Stomach (tissue), 9 donors: ENCODE data around the gene PABPN1. TPM values are rescaled to one million over a fixed set of nuclear protein-coding genes. Genes with fewer than 3 reads are reported as not detected.

Experiments used
- DNase-seq, 2 donors: peaks; one replicate each; pipeline versions ENCODE4 v3.0.0 to v3.0.0-alpha.2; 2013 to 2019
- H3K27ac ChIP-seq, 5 donors: fragments of 200-600 bp in 4 of 5; sonication (generic) in 4 of 5; one replicate each; pipeline ENCODE4 v1.5.1; 2013 to 2019; ENCODE audit warnings: mild to moderate bottlenecking in 1 of 5, moderate library complexity in 1 of 5
- H3K27me3 ChIP-seq, 3 donors: fragments of 200-600 bp; sonication (generic); one replicate each; pipeline ENCODE4 v1.5.1; 2017 to 2019; ENCODE audit warnings: mixed run types in 1 of 3
- H3K36me3 ChIP-seq, 4 donors: fragments of 200-600 bp; sonication (generic); 1 replicate in 3 of 4; 2 replicates in 1 of 4; pipeline ENCODE4 v1.5.1; 2016 to 2019
- H3K4me1 ChIP-seq, 4 donors: fragments of 200-600 bp; sonication (generic); one replicate each; pipeline ENCODE4 v1.5.1; 2016 to 2019
- H3K4me3 ChIP-seq, 4 donors: fragments of 200-600 bp; sonication (generic) in 3 of 4; one replicate each; pipeline ENCODE4 v1.5.1; 2016 to 2019; ENCODE audit warnings: mild to moderate bottlenecking in 1 of 4
- H3K9me3 ChIP-seq, 4 donors: fragments of 200-600 bp; sonication (generic); one replicate each; pipeline ENCODE4 v1.5.1; 2016 to 2019
- EP300 ChIP-seq: sonication (generic); formaldehyde crosslinking; IDR thresholded peaks from one replicate; pipeline ENCODE4 v1.6.1; 2017; ENCODE audit warnings: antibody characterized with exemption
- POLR2A ChIP-seq, 4 donors: fragments of 450-650 bp; IDR thresholded peaks; one replicate each; pipeline ENCODE4 v1.6.1; 2016; ENCODE audit warnings: antibody characterized with exemption in 4 of 4, control low read depth in 2 of 4, mild to moderate bottlenecking in 1 of 4, moderate library complexity in 1 of 4
- POLR2AphosphoS5 ChIP-seq, 3 donors: sonication (generic); formaldehyde crosslinking; IDR thresholded peaks; one replicate each; pipeline ENCODE4 v1.6.1; 2016; ENCODE audit warnings: antibody characterized with exemption in 3 of 3
- WGBS, 5 donors: extraction: QIAGEN DNeasy Blood & Tissue Kit in 3 of 5; methylation state at CpG; one replicate each; pipeline versions ENCODE4 v1.1.5 to v1.1.7; 2013 to 2018; 5-methylcytosine and 5-hydroxymethylcytosine counted together
- intact Hi-C: fragments of 100-400 bp; cut with DNase I; formaldehyde crosslinking; loops from one replicate; pipeline ENCODE4 v1.15.1; 2023; ENCODE audit warnings: low total_unique reads
- polyA plus RNA-seq, 3 donors: library from polyadenylated mRNA; stranded (reverse); fragments of 200-250 nt; gene quantifications; one replicate each; pipeline ENCODE4 v1.2.3, GENCODE V29; 2013
- total RNA-seq, 5 donors: library from RNA; depleted of rRNA; stranded (reverse); fragments of >200 nt; gene quantifications; one replicate each; pipeline versions ENCODE4 v1.1.0 to v1.2.3, GENCODE V29; 2014 to 2016
- TF ChIP-seq, protein P1 (sequence below), 7 experiments: fragments of 450-650 bp in 4 of 7; fragments of 200-600 bp in 3 of 7; sonication (generic) in 3 of 7; IDR thresholded peaks; one replicate each; pipeline ENCODE4 v1.5.1; 2016 to 2019; ENCODE audit warnings: antibody characterized with exemption in 7 of 7, control low read depth in 2 of 7, mild to moderate bottlenecking in 1 of 7
- donor health status: healthy with polysubstance abuse.
- donor health status: Bipolar disorder and iron deficiency.
- donor health status: healthy.

Gene PABPN1
- total and polyA plus RNA-seq, 8 donors: 24.5 to 190 (median 130) TPM

DNA sequence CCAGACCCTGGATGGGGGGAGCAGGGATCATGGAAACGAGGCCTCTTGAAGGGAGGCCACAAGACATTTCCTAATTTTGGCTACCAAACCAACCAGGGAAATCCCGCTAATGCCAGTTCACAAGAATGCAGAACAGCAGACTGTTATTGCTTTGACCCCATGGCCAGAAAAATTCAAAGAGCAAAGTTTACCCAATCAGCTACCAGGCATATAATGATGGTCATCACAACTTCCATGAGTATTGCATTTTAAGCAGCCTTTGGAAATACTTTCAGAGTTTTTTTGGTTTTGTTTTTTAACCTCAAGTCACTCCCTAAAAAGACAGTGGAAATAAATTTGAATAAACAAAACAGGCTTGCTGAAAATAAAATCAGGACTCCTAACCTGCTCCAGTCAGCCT, 51.3 kb downstream of the PABPN1 start, which contains the start of gene IL25:
IL25 (plus strand) TSS at position 301 of the 400 bp plus-strand sequence.
- H3K27me3 ChIP-seq: no peaks in the 10 kb centered on the region
- no peaks in the 10 kb centered on the region for H3K36me3 ChIP-seq
- H3K27ac ChIP-seq: no peak within 1 kb of the TSS
- DNase-seq: no peak
- TF ChIP-seq, protein P1, sequence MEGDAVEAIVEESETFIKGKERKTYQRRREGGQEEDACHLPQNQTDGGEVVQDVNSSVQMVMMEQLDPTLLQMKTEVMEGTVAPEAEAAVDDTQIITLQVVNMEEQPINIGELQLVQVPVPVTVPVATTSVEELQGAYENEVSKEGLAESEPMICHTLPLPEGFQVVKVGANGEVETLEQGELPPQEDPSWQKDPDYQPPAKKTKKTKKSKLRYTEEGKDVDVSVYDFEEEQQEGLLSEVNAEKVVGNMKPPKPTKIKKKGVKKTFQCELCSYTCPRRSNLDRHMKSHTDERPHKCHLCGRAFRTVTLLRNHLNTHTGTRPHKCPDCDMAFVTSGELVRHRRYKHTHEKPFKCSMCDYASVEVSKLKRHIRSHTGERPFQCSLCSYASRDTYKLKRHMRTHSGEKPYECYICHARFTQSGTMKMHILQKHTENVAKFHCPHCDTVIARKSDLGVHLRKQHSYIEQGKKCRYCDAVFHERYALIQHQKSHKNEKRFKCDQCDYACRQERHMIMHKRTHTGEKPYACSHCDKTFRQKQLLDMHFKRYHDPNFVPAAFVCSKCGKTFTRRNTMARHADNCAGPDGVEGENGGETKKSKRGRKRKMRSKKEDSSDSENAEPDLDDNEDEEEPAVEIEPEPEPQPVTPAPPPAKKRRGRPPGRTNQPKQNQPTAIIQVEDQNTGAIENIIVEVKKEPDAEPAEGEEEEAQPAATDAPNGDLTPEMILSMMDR (IDR thresholded peaks at IDR 0.05): no peak
- TF ChIP-seq POLR2A (IDR thresholded peaks at IDR 0.05) (no peak), EP300 (no peak), POLR2AphosphoS5 (IDR thresholded peaks at IDR 0.05) (no peak)
- H3K9me3 ChIP-seq: no peaks in the 10 kb centered on the region
- WGBS, 5 donors: 71 to 83% (median 73%) methylated on average over 2 of the region's 2 CpGs
- peaks cover 0 to 10% (median 0%) of the 10 kb centered on the region in 4 donors for H3K4me1 ChIP-seq
- intact Hi-C loops: loop anchor here (5.0 kb wide), 1 partner anchor 110 kb away; no protein-coding TSS in a partner anchor
- H3K4me3 ChIP-seq: no peak within 1 kb of the TSS

DNA sequence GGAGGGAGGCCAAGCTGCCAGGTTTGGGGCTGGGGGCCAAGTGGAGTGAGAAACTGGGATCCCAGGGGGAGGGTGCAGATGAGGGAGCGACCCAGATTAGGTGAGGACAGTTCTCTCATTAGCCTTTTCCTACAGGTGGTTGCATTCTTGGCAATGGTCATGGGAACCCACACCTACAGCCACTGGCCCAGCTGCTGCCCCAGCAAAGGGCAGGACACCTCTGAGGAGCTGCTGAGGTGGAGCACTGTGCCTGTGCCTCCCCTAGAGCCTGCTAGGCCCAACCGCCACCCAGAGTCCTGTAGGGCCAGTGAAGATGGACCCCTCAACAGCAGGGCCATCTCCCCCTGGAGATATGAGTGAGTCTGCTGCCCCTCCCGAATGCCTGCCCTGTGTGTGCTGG, 51.8 kb downstream of the PABPN1 start:
- 70 to 92% (median 85%) methylated on average over 3 of the region's 3 CpGs for WGBS, 5 donors
- Histone ChIP-seq H3K36me3 (no peaks in the 10 kb centered on the region), H3K4me3 (no peak overlapping the region), H3K9me3 (no peaks in the 10 kb centered on the region), H3K27ac (no peak overlapping the region), H3K27me3 (no peaks in the 10 kb centered on the region), H3K4me1 (peaks cover 0 to 10% (median 0%) of the 10 kb centered on the region in 4 donors)
- no peak for DNase-seq
- TF ChIP-seq, protein P1 (IDR thresholded peaks at IDR 0.05): no peak
- TF ChIP-seq EP300 (no peak), POLR2AphosphoS5 (IDR thresholded peaks at IDR 0.05) (no peak), POLR2A (IDR thresholded peaks at IDR 0.05) (no peak)
- intact Hi-C loops: loop anchor here (5.0 kb wide), 1 partner anchor 111 kb away; no protein-coding TSS in a partner anchor

Other genes with a start within 250 kb of the PABPN1 start
- 100 to 1,000 TPM; 114 to 232 (median 123) TPM for gene ACIN1, start 226.3 kb upstream of the PABPN1 start, total RNA-seq
- gene ACIN1, start 226.3 kb upstream of the PABPN1 start, polyA plus RNA-seq: 10 to 100 TPM; 37.1 to 86.4 (median 52.7) TPM
- gene C14orf119, start 226.0 kb upstream of the PABPN1 start, total RNA-seq: 10 to 100 TPM in 2 of 5 donors, 1 to 10 TPM in 2, not detected in 1; 1.8 to 25.2 (median 14.0) TPM
- 10 to 100 TPM; 27.4 to 51.8 (median 49.8) TPM for gene C14orf119, start 226.0 kb upstream of the PABPN1 start, polyA plus RNA-seq
- not detected for gene CIROP, start 216.5 kb upstream of the PABPN1 start, total RNA-seq
- not detected for gene CIROP, start 216.5 kb upstream of the PABPN1 start, polyA plus RNA-seq
- gene CEBPE, start 202.2 kb upstream of the PABPN1 start, total RNA-seq: not detected
- under 1 TPM in 1 of 3 donors, not detected in 2; 0.37 TPM for gene CEBPE, start 202.2 kb upstream of the PABPN1 start, polyA plus RNA-seq
- gene SLC7A8, start 137.8 kb upstream of the PABPN1 start, total RNA-seq: 100 to 1,000 TPM in 1 of 5 donors, 10 to 100 TPM in 3, 1 to 10 TPM in 1; 1.2 to 102 (median 43.7) TPM
- 10 to 100 TPM; 22.1 to 33.9 (median 22.4) TPM for gene SLC7A8, start 137.8 kb upstream of the PABPN1 start, polyA plus RNA-seq
- gene RNF212B, start 83.5 kb upstream of the PABPN1 start, total RNA-seq: not detected
- 1 to 10 TPM in 2 of 3 donors, under 1 TPM in 1; 0.40 to 1.1 (median 1.1) TPM for gene RNF212B, start 83.5 kb upstream of the PABPN1 start, polyA plus RNA-seq
- 100 to 1,000 TPM in 1 of 5 donors, 10 to 100 TPM in 1, 1 to 10 TPM in 3; 5.1 to 103 (median 8.3) TPM for gene HOMEZ, start 35.3 kb upstream of the PABPN1 start, total RNA-seq
- 1 to 10 TPM; 5.8 to 9.6 (median 7.0) TPM for gene HOMEZ, start 35.3 kb upstream of the PABPN1 start, polyA plus RNA-seq
- gene PPP1R3E, start 18.6 kb upstream of the PABPN1 start, total RNA-seq: 10 to 100 TPM in 1 of 5 donors, 1 to 10 TPM in 4; 1.7 to 17.0 (median 6.8) TPM
- gene PPP1R3E, start 18.6 kb upstream of the PABPN1 start, polyA plus RNA-seq: 10 to 100 TPM; 13.5 to 17.6 (median 16.4) TPM
- gene BCL2L2, start 14.6 kb upstream of the PABPN1 start, total RNA-seq: 10 to 100 TPM; 14.0 to 47.5 (median 39.8) TPM
- gene BCL2L2, start 14.6 kb upstream of the PABPN1 start, polyA plus RNA-seq: 10 to 100 TPM; 28.1 to 84.1 (median 48.4) TPM
- gene SLC22A17, start 31.4 kb downstream of the PABPN1 start, total RNA-seq: 10 to 100 TPM; 14.1 to 33.3 (median 22.3) TPM
- 10 to 100 TPM in 2 of 3 donors, 1 to 10 TPM in 1; 7.0 to 18.3 (median 12.5) TPM for gene SLC22A17, start 31.4 kb downstream of the PABPN1 start, polyA plus RNA-seq
- 1 to 10 TPM; 3.1 to 9.6 (median 5.5) TPM for gene EFS, start 43.7 kb downstream of the PABPN1 start, total RNA-seq
- 10 to 100 TPM in 1 of 3 donors, 1 to 10 TPM in 2; 3.4 to 20.6 (median 6.8) TPM for gene EFS, start 43.7 kb downstream of the PABPN1 start, polyA plus RNA-seq
- not detected for gene IL25, start 51.4 kb downstream of the PABPN1 start, total RNA-seq
- gene IL25, start 51.4 kb downstream of the PABPN1 start, polyA plus RNA-seq: not detected
- 1 to 10 TPM in 1 of 5 donors, not detected in 4; 1.3 TPM for gene CMTM5, start 55.6 kb downstream of the PABPN1 start, total RNA-seq
- 1 to 10 TPM in 1 of 3 donors, under 1 TPM in 2; 0.61 to 1.3 (median 0.87) TPM for gene CMTM5, start 55.6 kb downstream of the PABPN1 start, polyA plus RNA-seq
- under 1 TPM in 1 of 5 donors, not detected in 4; 0.37 TPM for gene MYH6, start 86.8 kb downstream of the PABPN1 start, total RNA-seq
- 1 to 10 TPM in 2 of 3 donors, under 1 TPM in 1; 0.50 to 3.2 (median 1.4) TPM for gene MYH6, start 86.8 kb downstream of the PABPN1 start, polyA plus RNA-seq
- gene MYH7, start 114.2 kb downstream of the PABPN1 start, total RNA-seq: under 1 TPM in 1 of 5 donors, not detected in 4; 0.73 TPM
- gene MYH7, start 114.2 kb downstream of the PABPN1 start, polyA plus RNA-seq: 1 to 10 TPM in 2 of 3 donors, under 1 TPM in 1; 0.23 to 4.9 (median 4.0) TPM
- gene NGDN, start 148.2 kb downstream of the PABPN1 start, total RNA-seq: 10 to 100 TPM in 4 of 5 donors, 1 to 10 TPM in 1; 3.5 to 72.7 (median 20.3) TPM
- 10 to 100 TPM; 27.6 to 38.5 (median 35.7) TPM for gene NGDN, start 148.2 kb downstream of the PABPN1 start, polyA plus RNA-seq
- 1 to 10 TPM in 1 of 5 donors, under 1 TPM in 4; under 0.01 to 2.9 (median 0.43) TPM for gene ZFHX2, start 230.3 kb downstream of the PABPN1 start, total RNA-seq
- 1 to 10 TPM in 1 of 3 donors, under 1 TPM in 1, not detected in 1; 0.68 to 1.1 TPM for gene ZFHX2, start 230.3 kb downstream of the PABPN1 start, polyA plus RNA-seq
- gene THTPA, start 234.8 kb downstream of the PABPN1 start, total RNA-seq: 100 to 1,000 TPM in 1 of 5 donors, 10 to 100 TPM in 3, 1 to 10 TPM in 1; 8.5 to 170 (median 20.6) TPM
- gene THTPA, start 234.8 kb downstream of the PABPN1 start, polyA plus RNA-seq: 10 to 100 TPM in 2 of 3 donors, 1 to 10 TPM in 1; 8.6 to 16.7 (median 15.9) TPM
- gene AP1G2, start 246.3 kb downstream of the PABPN1 start, total RNA-seq: 100 to 1,000 TPM in 4 of 5 donors, 10 to 100 TPM in 1; 39.1 to 531 (median 212) TPM
- 100 to 1,000 TPM in 2 of 3 donors, 10 to 100 TPM in 1; 85.9 to 214 (median 113) TPM for gene AP1G2, start 246.3 kb downstream of the PABPN1 start, polyA plus RNA-seq